Activated T-cell treated with anti-CD3 and anti-CD28 coated beads, Interleukin-2, amount 50 U/mL, for 24 hours (primary cell): ENCODE results near the gene PCNX3.

ENCODE experiments used
- DNase-seq: peaks from one replicate; pipeline ENCODE4 v3.0.0-alpha.2; 2020
- H3K27ac Mint-ChIP-seq: 2 replicates; pipeline ENCODE4 v1.8.0; 2020; ENCODE audit warnings: mild to moderate bottlenecking, mixed read lengths
- H3K27me3 Mint-ChIP-seq: 2 replicates; pipeline ENCODE4 v1.8.0; 2020; ENCODE audit warnings: mixed read lengths
- H3K36me3 Mint-ChIP-seq: 2 replicates; pipeline ENCODE4 v1.8.0; 2020; ENCODE audit warnings: low read depth, mixed read lengths
- H3K4me1 Mint-ChIP-seq: 2 replicates; pipeline ENCODE4 v1.8.0; 2020; ENCODE audit warnings: low read depth, mixed read lengths
- H3K4me3 Mint-ChIP-seq: 2 replicates; pipeline ENCODE4 v1.8.0; 2020; ENCODE audit warnings: mild to moderate bottlenecking, moderate library complexity, mixed read lengths
- H3K9me3 Mint-ChIP-seq: 2 replicates; pipeline ENCODE4 v1.8.0; 2020; ENCODE audit warnings: mixed read lengths

PCNX3 gene

GRCh38 chr11:65604258-65604657, 11.3 kb upstream of the PCNX3 start:
- H3K27ac Mint-ChIP-seq: peak overlapping the region; percentile 50
- peaks cover 79% of the 10 kb centered on the region for H3K36me3 Mint-ChIP-seq
- H3K4me1 Mint-ChIP-seq: peaks cover 9% of the 10 kb centered on the region
- DNase-seq: no peak
- H3K27me3 Mint-ChIP-seq: no peaks in the 10 kb centered on the region
- no peak overlapping the region for H3K4me3 Mint-ChIP-seq
- no peaks in the 10 kb centered on the region for H3K9me3 Mint-ChIP-seq

GRCh38 chr11:65606876-65607613, 8.5 kb upstream of the PCNX3 start:
- Mint-ChIP-seq H3K36me3 (peaks cover 90% of the 10 kb centered on the region), H3K9me3 (no peaks in the 10 kb centered on the region), H3K4me3 (no peak overlapping the region), H3K4me1 (peaks cover 35% of the 10 kb centered on the region), H3K27ac (no peak overlapping the region), H3K27me3 (no peaks in the 10 kb centered on the region)
- DNase-seq: no peak

GRCh38 chr11:65607614-65608426, 7.8 kb upstream of the PCNX3 start:
- Mint-ChIP-seq H3K27me3 (no peaks in the 10 kb centered on the region), H3K4me1 (peaks cover 42% of the 10 kb centered on the region), H3K9me3 (no peaks in the 10 kb centered on the region), H3K27ac (peak overlapping the region; percentile 65), H3K4me3 (no peak overlapping the region), H3K36me3 (peaks cover 91% of the 10 kb centered on the region)
- no peak for DNase-seq

GRCh38 chr11:65609229-65609628, 6.3 kb upstream of the PCNX3 start:
- Mint-ChIP-seq H3K27me3 (no peaks in the 10 kb centered on the region), H3K9me3 (no peaks in the 10 kb centered on the region), H3K4me1 (peaks cover 47% of the 10 kb centered on the region), H3K27ac (peak overlapping the region; percentile 91), H3K4me3 (no peak overlapping the region), H3K36me3 (peaks cover 85% of the 10 kb centered on the region)
- DNase-seq: no peak

GRCh38 chr11:65609665-65610064, 5.9 kb upstream of the PCNX3 start:
- H3K4me1 Mint-ChIP-seq: peaks cover 47% of the 10 kb centered on the region
- no peaks in the 10 kb centered on the region for H3K9me3 Mint-ChIP-seq
- DNase-seq: no peak
- H3K27me3 Mint-ChIP-seq: no peaks in the 10 kb centered on the region
- H3K27ac Mint-ChIP-seq: peak overlapping the region; percentile 91
- H3K4me3 Mint-ChIP-seq: peak overlapping the region; percentile 20
- peaks cover 84% of the 10 kb centered on the region for H3K36me3 Mint-ChIP-seq

GRCh38 chr11:65610404-65610803, 5.2 kb upstream of the PCNX3 start:
- no peak for DNase-seq
- Mint-ChIP-seq H3K36me3 (peaks cover 81% of the 10 kb centered on the region), H3K27ac (peak overlapping the region; percentile 91), H3K4me1 (peaks cover 47% of the 10 kb centered on the region), H3K9me3 (no peaks in the 10 kb centered on the region), H3K27me3 (no peaks in the 10 kb centered on the region), H3K4me3 (peak overlapping the region; percentile 96)

- Mint-ChIP-seq H3K27me3 (no peaks in the 10 kb centered on the region), H3K9me3 (no peaks in the 10 kb centered on the region), H3K4me1 (peaks cover 47% of the 10 kb centered on the region), H3K27ac (peak overlapping the region; percentile 91), H3K4me3 (peak overlapping the region; percentile 96), H3K36me3 (peaks cover 76% of the 10 kb centered on the region)
- no peak for DNase-seq
Observed at GRCh38 chr11:65611028-65611757, 4.4 kb upstream of the PCNX3 start.

GRCh38 chr11:65611758-65612603, 3.6 kb upstream of the PCNX3 start:
- DNase-seq: no peak
- Mint-ChIP-seq H3K27ac (peak overlapping the region; percentile 91), H3K27me3 (no peaks in the 10 kb centered on the region), H3K4me3 (peak overlapping the region; percentile 96), H3K9me3 (no peaks in the 10 kb centered on the region), H3K4me1 (peaks cover 53% of the 10 kb centered on the region), H3K36me3 (peaks cover 76% of the 10 kb centered on the region)

- H3K4me3 Mint-ChIP-seq: peak overlapping the region; percentile 96
- H3K27ac Mint-ChIP-seq: peak overlapping the region; percentile 91
- H3K27me3 Mint-ChIP-seq: no peaks in the 10 kb centered on the region
- no peak for DNase-seq
- peaks cover 58% of the 10 kb centered on the region for H3K4me1 Mint-ChIP-seq
- H3K9me3 Mint-ChIP-seq: no peaks in the 10 kb centered on the region
- peaks cover 80% of the 10 kb centered on the region for H3K36me3 Mint-ChIP-seq
Observed at GRCh38 chr11:65612691-65613090, 2.9 kb upstream of the PCNX3 start.

GRCh38 chr11:65613091-65613928, 2.3 kb upstream of the PCNX3 start:
- Mint-ChIP-seq H3K4me3 (peak overlapping the region; percentile 96), H3K27ac (peak overlapping the region; percentile 91), H3K27me3 (no peaks in the 10 kb centered on the region), H3K36me3 (peaks cover 80% of the 10 kb centered on the region), H3K9me3 (no peaks in the 10 kb centered on the region), H3K4me1 (peaks cover 60% of the 10 kb centered on the region)
- DNase-seq: no peak

- no peaks in the 10 kb centered on the region for H3K27me3 Mint-ChIP-seq
- H3K27ac Mint-ChIP-seq: peak overlapping the region; percentile 98
- peaks cover 79% of the 10 kb centered on the region for H3K36me3 Mint-ChIP-seq
- no peaks in the 10 kb centered on the region for H3K9me3 Mint-ChIP-seq
- peaks cover 46% of the 10 kb centered on the region for H3K4me1 Mint-ChIP-seq
- no peak for DNase-seq
- H3K4me3 Mint-ChIP-seq: peak overlapping the region; percentile 96
Observed at GRCh38 chr11:65615950-65616574, 486 bp downstream of the PCNX3 start.

GRCh38 chr11:65616575-65617001, 1.0 kb downstream of the PCNX3 start:
- Mint-ChIP-seq H3K36me3 (peaks cover 82% of the 10 kb centered on the region), H3K4me1 (peaks cover 42% of the 10 kb centered on the region), H3K9me3 (no peaks in the 10 kb centered on the region), H3K27ac (peak overlapping the region; percentile 95), H3K27me3 (no peaks in the 10 kb centered on the region), H3K4me3 (peak overlapping the region; percentile 94)
- DNase-seq: no peak
